D721Med (cell line): ENCODE data around the gene GIPC3.

ENCODE experiments used
- DNase-seq: peaks from one replicate; pipeline ENCODE4 v3.0.0; 2011; ENCODE audit warnings: low spot score; ENCODE audit not compliant: insufficient read length
- FAIRE-seq: peaks from 2 replicates; lab custom pipeline; 2011; peaks lifted over from hg19 to GRCh38; lab: Jason Lieb, UNC
- TF ChIP-seq, protein P1 (sequence below): IDR thresholded peaks from 2 replicates; pipeline ENCODE4 v1.5.1; 2012; ENCODE audit warnings: mild to moderate bottlenecking, control low read depth; ENCODE audit not compliant: insufficient read depth; ENCODE audit errors: missing control alignments

The GIPC3 gene

DNA sequence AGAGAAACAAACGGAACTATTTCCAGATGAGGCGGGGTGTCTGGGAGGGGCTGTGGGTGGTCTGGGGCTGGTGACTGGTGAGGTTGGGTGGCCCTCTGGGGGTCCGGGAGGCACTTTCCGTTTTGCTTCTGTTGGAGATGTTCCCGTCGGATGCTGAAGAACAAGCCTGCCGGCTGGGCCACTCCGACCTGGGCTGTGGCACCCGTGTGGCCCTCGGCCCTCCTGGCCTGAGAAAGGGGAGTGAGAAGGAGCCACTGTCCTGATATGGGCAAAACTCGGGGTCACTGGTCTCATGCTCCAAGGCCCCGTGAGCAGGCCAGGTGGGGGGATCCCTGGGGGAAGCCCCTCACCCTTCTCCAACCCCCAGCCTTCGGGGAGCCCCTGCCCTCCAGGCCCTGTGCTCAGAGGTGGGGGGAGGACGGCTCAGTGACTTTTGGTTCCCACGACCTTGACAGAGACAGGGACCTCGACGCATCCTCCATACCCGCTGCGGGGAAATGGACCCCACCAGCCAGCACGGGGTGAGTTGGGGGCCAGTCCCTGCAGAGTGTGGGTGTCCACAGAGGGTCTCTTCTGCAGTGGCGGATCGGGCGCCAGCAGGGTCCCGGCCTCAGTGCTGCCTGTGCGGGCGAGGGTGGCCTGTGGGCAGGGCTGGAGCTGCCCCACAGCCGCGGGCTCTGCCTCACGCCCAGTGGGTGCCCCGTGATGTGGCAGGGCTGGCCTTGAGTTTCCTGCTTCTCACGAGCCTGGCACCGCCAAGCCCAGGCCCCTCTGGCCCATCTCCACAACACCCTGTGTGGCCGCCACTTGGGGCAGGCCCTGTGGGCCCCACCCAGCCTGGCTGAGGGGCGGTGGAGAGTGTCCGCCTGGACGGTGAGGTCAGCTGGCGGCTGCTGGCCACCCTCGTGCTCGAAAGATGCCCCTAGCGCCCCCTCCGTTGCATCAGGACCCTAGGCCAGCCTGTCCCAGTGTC lies 25.8 kb downstream of the GIPC3 start:
- no peak for FAIRE-seq

DNA sequence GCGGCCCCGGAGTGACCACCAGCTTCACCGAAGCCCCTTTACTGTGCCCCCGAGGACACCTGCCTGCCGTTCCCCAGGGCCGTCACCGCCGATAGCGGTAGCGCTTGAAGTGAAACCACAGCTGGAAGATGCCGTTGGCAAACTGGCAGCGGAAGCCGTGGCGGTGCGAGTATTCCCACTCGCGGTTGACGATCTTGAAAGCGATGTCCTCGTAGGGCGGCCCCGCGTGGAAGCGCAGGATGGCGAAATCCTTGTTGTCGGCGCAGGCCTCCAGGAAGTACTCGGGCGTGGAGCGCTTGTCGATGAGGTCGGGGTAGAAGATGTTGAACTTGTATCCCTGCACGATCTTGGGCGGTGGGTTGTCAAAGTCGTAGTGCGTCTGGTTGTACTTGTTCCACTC lies 26.6 kb downstream of the GIPC3 start:
- FAIRE-seq: no peak

More for the DNA sequence above, 25.8 kb downstream of the GIPC3 start:
- DNase-seq: no peak
- TF ChIP-seq, protein P1, sequence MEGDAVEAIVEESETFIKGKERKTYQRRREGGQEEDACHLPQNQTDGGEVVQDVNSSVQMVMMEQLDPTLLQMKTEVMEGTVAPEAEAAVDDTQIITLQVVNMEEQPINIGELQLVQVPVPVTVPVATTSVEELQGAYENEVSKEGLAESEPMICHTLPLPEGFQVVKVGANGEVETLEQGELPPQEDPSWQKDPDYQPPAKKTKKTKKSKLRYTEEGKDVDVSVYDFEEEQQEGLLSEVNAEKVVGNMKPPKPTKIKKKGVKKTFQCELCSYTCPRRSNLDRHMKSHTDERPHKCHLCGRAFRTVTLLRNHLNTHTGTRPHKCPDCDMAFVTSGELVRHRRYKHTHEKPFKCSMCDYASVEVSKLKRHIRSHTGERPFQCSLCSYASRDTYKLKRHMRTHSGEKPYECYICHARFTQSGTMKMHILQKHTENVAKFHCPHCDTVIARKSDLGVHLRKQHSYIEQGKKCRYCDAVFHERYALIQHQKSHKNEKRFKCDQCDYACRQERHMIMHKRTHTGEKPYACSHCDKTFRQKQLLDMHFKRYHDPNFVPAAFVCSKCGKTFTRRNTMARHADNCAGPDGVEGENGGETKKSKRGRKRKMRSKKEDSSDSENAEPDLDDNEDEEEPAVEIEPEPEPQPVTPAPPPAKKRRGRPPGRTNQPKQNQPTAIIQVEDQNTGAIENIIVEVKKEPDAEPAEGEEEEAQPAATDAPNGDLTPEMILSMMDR: no peak

GRCh38 chr19:3612330-3612729 lies 27.1 kb downstream of the GIPC3 start:
- FAIRE-seq (no peak), DNase-seq (no peak)
- TF ChIP-seq, protein P1: no peak

More for the DNA sequence above, 26.6 kb downstream of the GIPC3 start:
- no peak for DNase-seq
- TF ChIP-seq, protein P1: no peak

GRCh38 chr19:3612901-3613741 lies 27.8 kb downstream of the GIPC3 start:
- DNase-seq: no peak
- TF ChIP-seq, protein P1: no peak
- FAIRE-seq: no peak

- FAIRE-seq: no peak
- no peak for DNase-seq
- TF ChIP-seq, protein P1: no peak
Observed at GRCh38 chr19:3613818-3614661, 28.8 kb downstream of the GIPC3 start.

DNA sequence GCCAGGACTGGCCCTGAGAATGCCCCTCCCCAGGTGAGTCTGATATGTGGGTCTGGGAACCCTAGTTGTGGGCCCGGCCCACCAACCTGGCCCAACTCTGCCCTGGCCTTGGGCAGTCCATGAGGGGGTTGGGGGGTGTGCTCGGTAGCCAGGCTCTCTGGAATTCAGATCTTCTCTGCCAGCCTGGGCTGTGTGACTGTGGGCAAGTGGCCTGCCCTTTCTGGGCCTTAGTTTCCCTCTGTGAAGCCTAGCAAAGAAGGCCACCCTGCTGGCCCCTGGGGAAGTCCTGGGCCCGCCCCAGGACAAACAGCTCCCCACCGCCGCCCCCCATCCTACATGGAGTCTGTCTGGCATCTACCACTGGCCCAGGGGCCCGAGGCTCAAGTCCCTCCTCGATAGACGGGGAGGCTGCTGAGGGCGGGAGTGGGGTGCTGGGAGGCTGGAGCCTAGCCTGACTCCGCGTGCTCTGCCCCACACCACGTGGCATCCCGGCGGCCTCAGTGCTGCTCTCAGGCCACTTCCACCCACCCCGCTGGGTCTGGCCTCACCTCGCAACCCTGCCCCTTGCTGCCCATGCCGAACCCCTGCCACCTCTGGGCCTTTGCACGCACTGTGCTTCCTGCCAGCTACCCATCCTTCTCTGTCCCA lies 29.7 kb downstream of the GIPC3 start:
- FAIRE-seq (no peak), DNase-seq (no peak)
- TF ChIP-seq, protein P1: no peak
